Hepatocyte (in vitro differentiated cells): ENCODE measurements around the gene MBD5.

Experiments used
- CTCF ChIP-seq: fragments of 200-600 bp; sonication (generic); IDR thresholded peaks from 2 replicates; pipeline ENCODE4 v1.5.1; 2016; ENCODE audit warnings: antibody characterized with exemption, mild to moderate bottlenecking; ENCODE audit not compliant: poor library complexity
- EZH2 ChIP-seq: fragments of 200-600 bp; sonication (generic); IDR thresholded peaks from 2 replicates; pipeline ENCODE4 v1.6.1; 2016; ENCODE audit warnings: antibody characterized with exemption, mild to moderate bottlenecking, borderline replicate concordance
- EZH2phosphoT487 ChIP-seq: fragments of 200-600 bp; sonication (generic); IDR thresholded peaks from one replicate; pipeline ENCODE4 v1.6.1; 2018; ENCODE audit warnings: antibody characterized with exemption, mild to moderate bottlenecking, low read depth, moderate library complexity; ENCODE audit not compliant: unreplicated experiment, severe bottlenecking

GRCh38 chr2:148521181-148521580, 500.3 kb downstream of the MBD5 start:
- TF ChIP-seq CTCF = no peak
- no peak for TF ChIP-seq EZH2phosphoT487
- TF ChIP-seq EZH2 = no peak
